ENCODE data around the gene DLG1. TPM values are rescaled to one million over a fixed set of nuclear protein-coding genes. Genes with fewer than 3 reads are reported as not detected.
A peak's percentile ranks its signal among the peaks of the same experiment; 100 is the strongest.

The DLG1 gene
- total RNA-seq, 1 donor from 2014 or later = 114 TPM

GRCh38 chr3:197222937-197223370 lies 75.5 kb downstream of the DLG1 start:
- H3K36me3 Mint-ChIP-seq = no peaks in the 10 kb centered on the region
- TF ChIP-seq, protein P1, sequence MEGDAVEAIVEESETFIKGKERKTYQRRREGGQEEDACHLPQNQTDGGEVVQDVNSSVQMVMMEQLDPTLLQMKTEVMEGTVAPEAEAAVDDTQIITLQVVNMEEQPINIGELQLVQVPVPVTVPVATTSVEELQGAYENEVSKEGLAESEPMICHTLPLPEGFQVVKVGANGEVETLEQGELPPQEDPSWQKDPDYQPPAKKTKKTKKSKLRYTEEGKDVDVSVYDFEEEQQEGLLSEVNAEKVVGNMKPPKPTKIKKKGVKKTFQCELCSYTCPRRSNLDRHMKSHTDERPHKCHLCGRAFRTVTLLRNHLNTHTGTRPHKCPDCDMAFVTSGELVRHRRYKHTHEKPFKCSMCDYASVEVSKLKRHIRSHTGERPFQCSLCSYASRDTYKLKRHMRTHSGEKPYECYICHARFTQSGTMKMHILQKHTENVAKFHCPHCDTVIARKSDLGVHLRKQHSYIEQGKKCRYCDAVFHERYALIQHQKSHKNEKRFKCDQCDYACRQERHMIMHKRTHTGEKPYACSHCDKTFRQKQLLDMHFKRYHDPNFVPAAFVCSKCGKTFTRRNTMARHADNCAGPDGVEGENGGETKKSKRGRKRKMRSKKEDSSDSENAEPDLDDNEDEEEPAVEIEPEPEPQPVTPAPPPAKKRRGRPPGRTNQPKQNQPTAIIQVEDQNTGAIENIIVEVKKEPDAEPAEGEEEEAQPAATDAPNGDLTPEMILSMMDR (IDR thresholded peaks at IDR 0.05; ENCODE audit: unreplicated experiment) = no peak
- no peak overlapping the region for H3K4me3 Mint-ChIP-seq
- peak overlapping the region; percentile 8 for H3K27ac Mint-ChIP-seq
- no peaks in the 10 kb centered on the region for H3K9me3 Mint-ChIP-seq
- peaks cover 31% of the 10 kb centered on the region for H3K4me1 Mint-ChIP-seq
- H3K27me3 Mint-ChIP-seq (ENCODE audit: low read depth) = no peaks in the 10 kb centered on the region
- DNase-seq (ENCODE audit: low spot score in 2 of 2, unreplicated experiment in 2 of 2) = no peak

DNA sequence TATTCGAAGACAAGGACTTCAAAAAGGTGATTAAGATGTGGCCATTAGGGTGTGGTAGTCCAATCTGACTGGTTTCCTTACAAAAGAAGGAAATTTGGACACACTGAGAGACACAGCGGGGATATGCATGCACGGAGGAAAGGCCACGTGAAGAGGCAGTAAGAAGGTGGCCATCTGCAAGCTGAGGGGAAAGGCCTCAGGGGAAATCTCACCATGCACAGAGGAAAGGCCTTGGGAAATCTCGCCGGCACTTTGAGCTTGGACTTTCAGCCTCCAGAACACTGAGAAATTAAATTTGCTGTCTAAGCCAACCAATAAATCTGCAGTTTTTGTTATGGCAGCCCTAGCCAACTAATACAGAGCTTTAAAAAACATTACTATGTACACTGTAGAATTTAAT lies 78.8 kb downstream of the DLG1 start:
- Mint-ChIP-seq H3K9me3 (no peaks in the 10 kb centered on the region), H3K27me3 (ENCODE audit: low read depth) (no peaks in the 10 kb centered on the region), H3K27ac (no peak overlapping the region), H3K4me1 (peaks cover 29% of the 10 kb centered on the region), H3K36me3 (no peaks in the 10 kb centered on the region), H3K4me3 (no peak overlapping the region)
- DNase-seq (ENCODE audit: low spot score in 2 of 2, unreplicated experiment in 2 of 2) = no peak
- TF ChIP-seq, protein P1 (IDR thresholded peaks at IDR 0.05; ENCODE audit: unreplicated experiment) = no peak

DNA sequence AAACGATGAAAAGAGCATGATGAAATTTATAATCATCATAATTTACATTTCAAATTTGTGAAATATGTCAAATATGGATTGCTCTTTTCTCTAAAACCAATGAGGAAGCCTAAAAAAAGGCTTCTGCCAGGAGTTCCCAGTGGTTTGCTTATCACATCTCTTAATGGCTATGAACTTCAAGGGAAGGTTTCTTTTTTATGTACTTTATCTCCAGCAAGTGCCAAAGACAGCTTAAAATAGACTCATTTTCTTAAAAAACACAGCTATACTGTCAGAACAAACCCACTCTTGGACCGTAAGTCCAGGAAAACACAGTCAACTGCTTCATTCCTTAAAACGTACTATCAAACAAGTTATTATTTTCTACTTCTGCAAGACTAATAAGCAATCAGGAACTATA lies 80.2 kb downstream of the DLG1 start:
- no peaks in the 10 kb centered on the region for H3K27me3 Mint-ChIP-seq (ENCODE audit: low read depth)
- H3K4me1 Mint-ChIP-seq = peaks cover 27% of the 10 kb centered on the region
- TF ChIP-seq, protein P1 (IDR thresholded peaks at IDR 0.05; ENCODE audit: unreplicated experiment) = no peak
- no peak for DNase-seq (ENCODE audit: low spot score in 2 of 2, unreplicated experiment in 2 of 2)
- H3K36me3 Mint-ChIP-seq = no peaks in the 10 kb centered on the region
- H3K27ac Mint-ChIP-seq = no peak overlapping the region
- H3K4me3 Mint-ChIP-seq = no peak overlapping the region
- H3K9me3 Mint-ChIP-seq = no peaks in the 10 kb centered on the region

- Mint-ChIP-seq H3K9me3 (peaks cover 2% of the 10 kb centered on the region), H3K27ac (peak overlapping the region; percentile 1), H3K27me3 (ENCODE audit: low read depth) (no peaks in the 10 kb centered on the region), H3K36me3 (peaks cover 2% of the 10 kb centered on the region), H3K4me1 (peaks cover 18% of the 10 kb centered on the region), H3K4me3 (no peak overlapping the region)
- DNase-seq (ENCODE audit: low spot score in 2 of 2, unreplicated experiment in 2 of 2) = no peak
- TF ChIP-seq, protein P1 (IDR thresholded peaks at IDR 0.05; ENCODE audit: unreplicated experiment) = no peak
These were observed 81.5 kb downstream of the DLG1 start for GRCh38 chr3:197216914-197217313.

- TF ChIP-seq, protein P1 (IDR thresholded peaks at IDR 0.05; ENCODE audit: unreplicated experiment) = no peak
- H3K9me3 Mint-ChIP-seq = peaks cover 8% of the 10 kb centered on the region
- H3K27me3 Mint-ChIP-seq (ENCODE audit: low read depth) = no peaks in the 10 kb centered on the region
- H3K36me3 Mint-ChIP-seq = peaks cover 8% of the 10 kb centered on the region
- DNase-seq (ENCODE audit: low spot score in 2 of 2, unreplicated experiment in 2 of 2) = no peak
- H3K27ac Mint-ChIP-seq = peak overlapping the region; percentile 1
- H3K4me3 Mint-ChIP-seq = no peak overlapping the region
- H3K4me1 Mint-ChIP-seq = peaks cover 18% of the 10 kb centered on the region
These were observed 82.1 kb downstream of the DLG1 start for GRCh38 chr3:197216169-197216860.
